T-helper 22 cell (primary cell): ENCODE measurements around the gene GSK3A.
A peak's percentile ranks its signal among the peaks of the same experiment; 100 is the strongest.

Source experiments
- DNase-seq: peaks from one replicate; pipeline ENCODE4 v3.0.0-alpha.2; 2020; ENCODE audit warnings: low read depth

The GSK3A gene

DNA sequence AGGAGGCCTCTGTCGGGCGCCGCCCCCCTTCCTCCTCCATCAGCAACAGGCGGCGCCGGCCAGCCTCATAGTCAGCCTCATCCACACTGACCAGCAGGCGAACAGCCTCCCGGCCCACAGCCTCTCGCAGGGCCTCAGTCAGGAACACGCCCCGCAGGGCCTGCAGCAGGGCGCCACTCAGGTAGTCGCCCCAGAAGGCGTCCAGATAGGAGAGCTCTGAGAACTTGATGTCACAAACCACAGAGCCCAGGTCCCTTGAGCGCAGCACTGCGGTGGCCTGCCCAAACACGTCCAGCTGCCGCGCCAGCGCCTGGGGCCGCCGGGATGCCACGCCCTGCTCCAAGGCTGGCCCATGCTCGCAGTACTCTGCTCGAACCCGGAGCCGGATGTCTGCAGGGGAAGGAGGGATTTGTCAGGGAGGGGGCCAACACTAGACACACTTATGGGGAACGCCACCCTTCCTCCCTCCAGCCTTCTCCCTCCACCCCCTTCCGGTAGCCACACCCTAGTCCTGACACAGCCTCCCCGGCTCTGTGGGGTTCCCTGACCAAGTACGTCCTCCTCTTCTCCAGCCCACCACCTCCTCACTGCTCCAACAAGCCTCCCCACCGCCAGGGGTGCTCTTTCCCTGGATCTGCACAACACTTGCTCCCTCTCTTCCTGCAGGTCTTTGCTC lies 42.8 kb downstream of the GSK3A start:
- peak; percentile 45 for DNase-seq

DNA sequence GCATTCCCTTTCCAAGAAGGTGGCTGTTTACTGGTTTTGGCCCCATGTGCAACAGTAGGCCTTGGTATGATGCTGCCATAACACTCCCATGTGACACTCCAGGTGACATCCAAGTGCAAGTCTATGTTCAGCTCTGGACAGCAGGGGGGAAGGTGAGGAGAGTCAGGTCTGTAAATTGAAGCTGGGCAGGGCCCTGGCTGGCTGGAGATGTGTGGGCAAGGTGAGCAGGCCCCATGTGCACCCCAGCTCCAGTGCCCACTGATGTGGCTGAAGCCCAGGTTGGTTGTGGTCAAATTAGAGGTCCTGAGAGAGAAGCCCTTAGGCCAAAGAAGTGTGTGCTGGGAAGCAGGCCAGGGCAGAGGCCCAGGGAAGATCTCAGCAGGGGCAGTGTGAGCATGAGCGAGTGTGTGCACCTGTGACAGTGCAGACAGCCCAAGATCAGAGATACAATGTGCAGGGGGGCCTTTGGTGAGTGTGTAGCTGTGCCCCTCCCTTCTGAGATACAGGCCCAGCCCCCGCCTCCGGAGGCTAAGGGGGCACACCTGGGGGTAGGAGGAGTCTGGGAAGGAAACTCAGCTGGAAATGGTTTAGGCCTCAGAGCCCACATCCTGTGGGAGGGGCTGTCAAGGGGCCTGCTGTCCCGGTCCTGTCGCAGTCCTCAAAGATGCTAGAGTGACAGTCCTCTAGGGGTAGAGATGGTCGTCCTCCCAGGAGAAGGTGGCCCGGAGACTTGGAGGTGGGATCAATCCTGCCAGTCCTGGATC lies 43.5 kb downstream of the GSK3A start:
- peak; percentile 80 for DNase-seq

DNA sequence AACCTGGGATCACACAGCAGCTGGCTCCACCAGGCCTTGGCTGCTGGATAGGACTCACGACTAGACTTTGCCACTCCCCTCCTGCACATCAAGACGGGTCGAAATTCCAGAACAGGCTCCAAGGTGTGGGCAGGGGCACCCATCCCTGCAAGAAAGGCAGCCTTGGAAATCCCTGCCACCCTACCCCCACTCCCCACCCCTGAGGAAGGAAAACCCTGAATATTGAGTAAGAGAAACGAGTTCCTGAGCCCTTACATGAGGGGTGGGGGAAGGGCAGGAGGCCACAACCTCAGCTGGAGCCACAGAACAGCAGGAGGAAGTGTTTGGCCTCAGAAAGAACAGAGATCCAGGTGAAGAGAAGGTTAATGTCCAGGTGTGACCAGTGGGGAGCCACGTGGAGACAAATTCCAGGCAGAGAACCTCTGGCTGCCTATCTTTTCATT lies 45.0 kb downstream of the GSK3A start:
- no peak for DNase-seq

DNA sequence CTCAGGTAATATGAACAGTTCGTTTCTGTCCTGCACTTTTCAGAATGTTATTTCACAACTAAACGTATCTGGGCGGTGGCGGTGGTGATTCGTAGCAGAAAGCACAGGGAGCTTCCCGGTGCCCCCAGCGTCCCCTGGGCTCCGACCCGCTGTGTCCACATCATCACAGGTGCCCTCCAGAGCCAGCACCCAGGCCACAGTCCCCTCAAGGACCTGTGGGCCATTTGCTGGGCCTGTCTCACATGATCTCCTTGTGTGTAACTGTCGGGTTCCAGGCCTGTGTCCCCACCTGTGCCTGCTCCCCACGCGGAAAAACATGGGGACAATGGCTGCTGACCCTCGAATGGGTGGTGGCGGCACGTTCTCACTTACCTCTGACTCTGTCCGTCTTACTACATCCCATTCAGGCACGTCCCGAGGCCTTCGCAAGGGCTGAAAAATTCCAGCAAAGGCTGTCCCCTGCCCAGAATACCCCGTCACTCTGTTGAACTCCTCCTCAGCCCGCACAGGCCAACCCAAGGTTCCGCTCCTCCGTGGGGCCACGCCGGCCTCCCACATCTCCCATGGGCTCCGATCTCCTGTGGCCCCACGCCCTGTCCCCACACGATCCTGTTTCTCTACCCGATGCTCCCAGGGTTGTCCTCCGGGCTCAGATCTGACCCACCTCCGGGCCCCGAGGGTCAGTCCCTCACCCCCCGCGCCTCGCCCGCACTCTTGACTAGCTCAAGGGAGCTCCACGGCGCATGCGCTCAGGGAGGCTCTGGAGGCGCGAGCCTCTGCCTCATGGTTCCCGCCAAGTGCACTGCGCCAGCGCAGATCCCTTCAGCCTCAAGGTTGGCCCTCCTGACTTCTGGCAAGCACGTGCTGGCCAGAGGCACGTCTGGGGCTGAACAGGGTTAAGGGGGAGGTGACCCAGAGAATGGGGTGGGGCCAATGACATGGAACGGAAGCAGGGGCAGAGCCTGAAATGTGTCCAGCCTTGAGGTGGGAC lies 46.1 kb downstream of the GSK3A start:
- DNase-seq: no peak

DNA sequence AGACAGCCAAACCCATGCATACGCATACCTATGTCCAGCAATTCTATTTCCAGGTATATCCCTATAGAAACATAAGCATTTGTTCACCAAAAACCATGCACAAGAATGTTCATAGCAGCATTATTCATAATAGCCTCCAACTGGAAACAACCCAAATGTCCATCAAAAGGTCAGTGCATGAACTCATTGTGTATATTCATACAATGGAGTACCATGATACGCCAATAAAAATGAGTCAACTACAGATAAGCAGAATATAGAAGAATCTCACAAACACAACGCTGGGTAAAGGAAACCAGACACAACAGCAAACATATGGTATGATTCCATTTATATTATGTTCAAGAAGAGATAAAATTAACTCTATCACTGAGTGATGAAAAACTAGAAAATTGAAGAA lies 48.7 kb downstream of the GSK3A start:
- no peak for DNase-seq

DNA sequence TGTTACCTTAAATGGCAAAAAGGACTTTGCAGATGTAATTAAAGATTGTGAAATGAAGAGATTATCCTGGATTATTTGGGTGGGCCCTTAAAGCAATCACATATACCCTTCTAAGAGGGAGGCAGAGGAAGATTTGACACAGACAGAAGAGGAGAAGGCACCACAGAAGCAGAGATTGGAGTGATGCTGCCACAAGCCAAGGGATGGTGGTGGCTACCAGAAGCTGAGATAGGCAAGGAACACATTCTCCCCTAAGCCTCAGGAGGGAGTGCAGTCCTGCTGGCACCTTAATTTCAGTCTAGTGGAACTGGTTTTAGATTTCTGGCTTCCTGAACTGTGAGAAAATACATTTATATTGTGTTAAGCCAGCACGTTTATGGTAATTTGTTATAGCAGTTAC lies 49.1 kb downstream of the GSK3A start:
- no peak for DNase-seq

DNA sequence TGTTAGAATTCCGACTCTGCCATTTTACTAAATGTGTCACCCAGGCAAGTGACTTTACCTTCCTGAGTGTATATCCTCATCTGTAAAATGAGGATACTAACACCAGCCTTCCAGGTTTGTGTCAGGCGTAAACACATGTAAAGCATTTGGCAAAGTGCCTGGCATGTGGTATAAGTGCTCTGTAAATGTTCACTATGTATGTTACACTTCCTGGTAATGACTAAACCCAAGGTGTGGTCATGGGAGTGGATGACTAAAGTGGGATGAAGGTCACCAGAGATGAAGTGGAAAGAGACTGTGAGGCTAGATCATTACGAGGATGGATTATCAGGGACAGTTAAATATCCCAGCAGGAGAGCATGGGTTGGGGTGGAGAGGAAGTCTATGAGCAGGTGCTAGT lies 50.5 kb downstream of the GSK3A start:
- DNase-seq: no peak

DNA sequence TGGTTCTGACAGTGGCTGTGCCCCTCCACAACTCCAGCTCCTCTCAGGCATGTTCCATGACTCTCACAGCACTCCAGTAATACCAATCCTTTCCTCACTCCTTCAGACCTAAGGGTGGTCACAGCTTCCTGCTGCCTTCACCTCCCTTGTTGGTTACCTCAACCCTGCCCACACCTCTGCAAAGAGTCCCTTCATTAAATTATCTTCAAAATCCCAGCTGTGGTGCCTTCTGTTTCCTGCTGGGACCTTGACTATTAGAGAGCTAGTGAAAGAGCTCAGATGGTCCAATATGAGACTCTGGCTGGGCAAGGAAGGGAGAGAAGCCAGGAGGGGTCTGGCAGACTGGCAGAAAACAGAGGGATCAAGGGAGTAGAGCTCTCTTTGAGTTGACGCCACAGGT lies 51.1 kb downstream of the GSK3A start:
- no peak for DNase-seq

DNA sequence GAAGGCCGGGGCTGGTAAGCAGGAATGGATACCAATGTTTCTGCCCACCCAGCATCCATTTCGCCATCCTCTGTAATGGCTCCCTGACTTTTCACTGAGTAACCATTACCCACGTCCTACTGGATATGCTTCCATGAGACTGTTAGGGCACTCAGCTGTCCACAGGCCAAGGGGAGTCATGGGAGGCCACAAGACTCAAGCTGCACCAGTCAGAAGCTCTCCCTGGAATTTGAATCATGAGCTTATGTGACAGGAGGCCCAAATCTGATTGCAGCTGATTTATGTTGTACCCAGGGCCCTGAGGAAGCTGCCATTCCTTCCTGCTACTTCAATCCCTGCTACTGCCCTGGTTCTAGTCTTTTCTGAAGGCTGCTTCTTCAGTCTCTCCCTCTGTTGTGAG lies 53.3 kb downstream of the GSK3A start:
- DNase-seq: no peak

DNA sequence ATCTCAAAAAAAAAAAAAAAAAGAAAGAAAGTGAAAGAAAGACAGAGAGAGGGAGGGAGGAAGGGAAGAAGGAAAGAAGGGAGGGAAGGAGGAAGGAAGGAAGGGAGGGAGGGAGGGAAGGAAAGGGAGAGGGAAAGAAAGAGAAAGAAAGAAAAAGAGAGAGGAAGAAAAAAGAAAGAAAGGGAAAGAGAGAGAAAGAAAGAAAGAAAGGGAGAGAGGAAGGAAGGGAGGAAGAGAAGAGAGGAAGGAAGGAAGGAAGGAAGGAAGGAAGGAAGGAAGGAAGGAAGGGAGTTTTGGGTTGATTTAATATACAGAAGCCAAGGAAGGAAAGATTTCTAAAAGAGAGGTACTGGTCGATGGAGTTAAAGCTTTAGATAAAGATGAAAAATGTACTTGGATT lies 53.7 kb downstream of the GSK3A start:
- no peak for DNase-seq

DNA sequence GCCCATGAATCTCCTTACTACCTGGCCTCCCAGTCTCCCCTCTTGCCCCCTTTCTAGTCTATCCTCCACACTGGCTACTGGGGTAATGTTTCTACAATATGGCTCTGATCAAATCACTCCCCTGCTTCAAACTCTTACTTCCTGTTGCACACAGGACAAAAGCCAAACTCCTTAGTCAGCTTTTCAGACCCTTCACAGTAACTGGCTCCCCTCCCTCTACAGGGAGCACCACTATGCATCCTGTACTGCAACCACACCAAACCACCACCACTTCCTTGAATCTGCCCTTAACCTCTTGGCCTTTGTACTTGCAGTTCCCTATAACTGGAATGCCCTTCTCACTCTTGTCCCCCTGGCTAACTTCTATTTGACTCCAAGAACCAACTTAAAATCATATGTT lies 57.1 kb downstream of the GSK3A start:
- DNase-seq: no peak

DNA sequence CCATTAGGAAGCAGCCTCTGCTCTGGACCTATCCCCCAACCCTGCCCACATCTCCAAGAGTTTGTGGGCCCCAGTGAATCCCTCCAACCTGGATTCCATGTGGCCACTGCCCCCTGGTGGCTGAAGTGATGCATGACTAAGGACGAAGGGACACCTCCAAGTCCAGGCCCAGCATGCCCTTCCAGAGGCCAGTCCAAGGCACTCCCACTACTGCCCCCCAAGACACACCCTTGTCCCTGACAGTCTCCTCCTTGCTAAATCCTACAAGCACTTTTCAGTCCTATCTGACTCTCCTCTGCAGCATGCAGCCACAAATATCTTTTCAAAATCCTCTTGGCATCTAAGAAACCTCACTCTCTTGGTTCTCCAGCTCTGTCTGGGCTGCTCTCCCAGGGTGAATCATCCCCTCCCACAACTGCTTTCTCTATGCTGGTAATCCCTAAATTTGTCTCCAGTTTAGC lies 58.0 kb downstream of the GSK3A start:
- peak; percentile 40 for DNase-seq
